ENCODE data around the gene CCDC88B. TPM values are rescaled to one million over a fixed set of nuclear protein-coding genes. Genes with fewer than 3 reads are reported as not detected.

Gene CCDC88B
- total and polyA plus RNA-seq, 4 donors: 3.5 to 4.9 (median 4.0) TPM

DNA sequence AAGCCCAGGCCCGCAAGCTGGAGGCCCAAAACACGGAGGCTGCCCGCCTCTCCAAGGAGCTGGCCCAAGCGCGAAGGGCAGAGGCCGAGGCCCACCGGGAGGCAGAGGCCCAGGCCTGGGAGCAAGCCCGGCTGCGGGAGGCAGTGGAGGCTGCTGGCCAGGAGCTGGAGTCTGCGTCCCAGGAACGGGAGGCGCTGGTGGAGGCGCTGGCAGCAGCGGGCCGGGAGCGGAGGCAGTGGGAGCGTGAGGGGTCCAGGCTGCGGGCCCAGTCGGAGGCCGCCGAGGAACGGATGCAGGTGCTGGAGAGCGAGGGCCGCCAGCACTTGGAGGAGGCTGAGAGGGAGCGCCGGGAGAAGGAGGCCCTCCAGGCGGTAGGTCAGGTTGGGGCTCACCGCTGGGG is 4.8 kb downstream of the CCDC88B start:
- no peaks in the 10 kb centered on the region for H3K9me3 ChIP-seq (ENCODE audit: control insufficient read depth in 4 of 4, low read length in 3 of 4)
- H3K4me3 ChIP-seq (ENCODE audit: low read depth in 1 of 3, low read length in 3 of 3): no peak overlapping the region
- 98% methylated on average over 28 of the region's 28 CpGs for WGBS
- no peak overlapping the region for H3K9ac ChIP-seq (ENCODE audit: low read depth in 1 of 2, low read length in 2 of 2)
- no peaks in the 10 kb centered on the region for H3K27me3 ChIP-seq (ENCODE audit: control insufficient read depth in 4 of 4, insufficient read depth in 4 of 4, low read length in 3 of 4)
- DNase-seq (ENCODE audit: low spot score): no peak
- no peak overlapping the region for H3K27ac ChIP-seq (ENCODE audit: low read depth in 1 of 2, low read length in 2 of 2)
- no peaks in the 10 kb centered on the region for H3K36me3 ChIP-seq (ENCODE audit: control insufficient read depth in 4 of 4, insufficient read depth in 3 of 4, low read depth in 1 of 4, low read length in 3 of 4)
- no peak for TF ChIP-seq GABPA (IDR thresholded peaks at IDR 0.05 in 1 of 2, conservative IDR thresholded peaks at IDR 0.05 in 1 of 2)
- no peak for TF ChIP-seq RXRA (IDR thresholded peaks at IDR 0.05)
- TF ChIP-seq SP1 (IDR thresholded peaks at IDR 0.05): no peak
- no peak for TF ChIP-seq EGR1 (IDR thresholded peaks at IDR 0.05; ENCODE audit: low read depth in 2 of 2)
- no peak for TF ChIP-seq JUND (IDR thresholded peaks at IDR 0.05)
- TF ChIP-seq, protein P1, sequence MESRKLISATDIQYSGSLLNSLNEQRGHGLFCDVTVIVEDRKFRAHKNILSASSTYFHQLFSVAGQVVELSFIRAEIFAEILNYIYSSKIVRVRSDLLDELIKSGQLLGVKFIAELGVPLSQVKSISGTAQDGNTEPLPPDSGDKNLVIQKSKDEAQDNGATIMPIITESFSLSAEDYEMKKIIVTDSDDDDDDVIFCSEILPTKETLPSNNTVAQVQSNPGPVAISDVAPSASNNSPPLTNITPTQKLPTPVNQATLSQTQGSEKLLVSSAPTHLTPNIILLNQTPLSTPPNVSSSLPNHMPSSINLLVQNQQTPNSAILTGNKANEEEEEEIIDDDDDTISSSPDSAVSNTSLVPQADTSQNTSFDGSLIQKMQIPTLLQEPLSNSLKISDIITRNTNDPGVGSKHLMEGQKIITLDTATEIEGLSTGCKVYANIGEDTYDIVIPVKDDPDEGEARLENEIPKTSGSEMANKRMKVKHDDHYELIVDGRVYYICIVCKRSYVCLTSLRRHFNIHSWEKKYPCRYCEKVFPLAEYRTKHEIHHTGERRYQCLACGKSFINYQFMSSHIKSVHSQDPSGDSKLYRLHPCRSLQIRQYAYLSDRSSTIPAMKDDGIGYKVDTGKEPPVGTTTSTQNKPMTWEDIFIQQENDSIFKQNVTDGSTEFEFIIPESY (IDR thresholded peaks at IDR 0.05): no peak
- no peak for TF ChIP-seq FOXA1 (IDR thresholded peaks at IDR 0.05)
- no peak for TF ChIP-seq RAD21 (IDR thresholded peaks at IDR 0.05)
- TF ChIP-seq, protein P2, sequence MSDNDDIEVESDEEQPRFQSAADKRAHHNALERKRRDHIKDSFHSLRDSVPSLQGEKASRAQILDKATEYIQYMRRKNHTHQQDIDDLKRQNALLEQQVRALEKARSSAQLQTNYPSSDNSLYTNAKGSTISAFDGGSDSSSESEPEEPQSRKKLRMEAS (IDR thresholded peaks at IDR 0.05): no peak
- TF ChIP-seq, protein P3, sequence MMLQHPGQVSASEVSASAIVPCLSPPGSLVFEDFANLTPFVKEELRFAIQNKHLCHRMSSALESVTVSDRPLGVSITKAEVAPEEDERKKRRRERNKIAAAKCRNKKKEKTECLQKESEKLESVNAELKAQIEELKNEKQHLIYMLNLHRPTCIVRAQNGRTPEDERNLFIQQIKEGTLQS (IDR thresholded peaks at IDR 0.05): no peak
- TF ChIP-seq, protein P4, sequence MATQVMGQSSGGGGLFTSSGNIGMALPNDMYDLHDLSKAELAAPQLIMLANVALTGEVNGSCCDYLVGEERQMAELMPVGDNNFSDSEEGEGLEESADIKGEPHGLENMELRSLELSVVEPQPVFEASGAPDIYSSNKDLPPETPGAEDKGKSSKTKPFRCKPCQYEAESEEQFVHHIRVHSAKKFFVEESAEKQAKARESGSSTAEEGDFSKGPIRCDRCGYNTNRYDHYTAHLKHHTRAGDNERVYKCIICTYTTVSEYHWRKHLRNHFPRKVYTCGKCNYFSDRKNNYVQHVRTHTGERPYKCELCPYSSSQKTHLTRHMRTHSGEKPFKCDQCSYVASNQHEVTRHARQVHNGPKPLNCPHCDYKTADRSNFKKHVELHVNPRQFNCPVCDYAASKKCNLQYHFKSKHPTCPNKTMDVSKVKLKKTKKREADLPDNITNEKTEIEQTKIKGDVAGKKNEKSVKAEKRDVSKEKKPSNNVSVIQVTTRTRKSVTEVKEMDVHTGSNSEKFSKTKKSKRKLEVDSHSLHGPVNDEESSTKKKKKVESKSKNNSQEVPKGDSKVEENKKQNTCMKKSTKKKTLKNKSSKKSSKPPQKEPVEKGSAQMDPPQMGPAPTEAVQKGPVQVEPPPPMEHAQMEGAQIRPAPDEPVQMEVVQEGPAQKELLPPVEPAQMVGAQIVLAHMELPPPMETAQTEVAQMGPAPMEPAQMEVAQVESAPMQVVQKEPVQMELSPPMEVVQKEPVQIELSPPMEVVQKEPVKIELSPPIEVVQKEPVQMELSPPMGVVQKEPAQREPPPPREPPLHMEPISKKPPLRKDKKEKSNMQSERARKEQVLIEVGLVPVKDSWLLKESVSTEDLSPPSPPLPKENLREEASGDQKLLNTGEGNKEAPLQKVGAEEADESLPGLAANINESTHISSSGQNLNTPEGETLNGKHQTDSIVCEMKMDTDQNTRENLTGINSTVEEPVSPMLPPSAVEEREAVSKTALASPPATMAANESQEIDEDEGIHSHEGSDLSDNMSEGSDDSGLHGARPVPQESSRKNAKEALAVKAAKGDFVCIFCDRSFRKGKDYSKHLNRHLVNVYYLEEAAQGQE (IDR thresholded peaks at IDR 0.05): no peak
- no peak for TF ChIP-seq HNF4G (IDR thresholded peaks at IDR 0.05)
- TF ChIP-seq YY1 (IDR thresholded peaks at IDR 0.05): no peak
- TF ChIP-seq HNF4A (conservative IDR thresholded peaks at IDR 0.05): no peak
- TF ChIP-seq, protein P5, sequence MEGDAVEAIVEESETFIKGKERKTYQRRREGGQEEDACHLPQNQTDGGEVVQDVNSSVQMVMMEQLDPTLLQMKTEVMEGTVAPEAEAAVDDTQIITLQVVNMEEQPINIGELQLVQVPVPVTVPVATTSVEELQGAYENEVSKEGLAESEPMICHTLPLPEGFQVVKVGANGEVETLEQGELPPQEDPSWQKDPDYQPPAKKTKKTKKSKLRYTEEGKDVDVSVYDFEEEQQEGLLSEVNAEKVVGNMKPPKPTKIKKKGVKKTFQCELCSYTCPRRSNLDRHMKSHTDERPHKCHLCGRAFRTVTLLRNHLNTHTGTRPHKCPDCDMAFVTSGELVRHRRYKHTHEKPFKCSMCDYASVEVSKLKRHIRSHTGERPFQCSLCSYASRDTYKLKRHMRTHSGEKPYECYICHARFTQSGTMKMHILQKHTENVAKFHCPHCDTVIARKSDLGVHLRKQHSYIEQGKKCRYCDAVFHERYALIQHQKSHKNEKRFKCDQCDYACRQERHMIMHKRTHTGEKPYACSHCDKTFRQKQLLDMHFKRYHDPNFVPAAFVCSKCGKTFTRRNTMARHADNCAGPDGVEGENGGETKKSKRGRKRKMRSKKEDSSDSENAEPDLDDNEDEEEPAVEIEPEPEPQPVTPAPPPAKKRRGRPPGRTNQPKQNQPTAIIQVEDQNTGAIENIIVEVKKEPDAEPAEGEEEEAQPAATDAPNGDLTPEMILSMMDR (IDR thresholded peaks at IDR 0.05; ENCODE audit: low read depth, low read length, missing input control): no peak
- TF ChIP-seq FOXA2 (IDR thresholded peaks at IDR 0.05): no peak
- peaks cover 0 to 12% (median 7%) of the 10 kb centered on the region in 4 donors for H3K4me1 ChIP-seq (ENCODE audit: control insufficient read depth in 4 of 4, insufficient read depth in 4 of 4, low read length in 3 of 4)

Data from liver (tissue), 9 donors.